ENCODE results near the gene NOX5. TPM values are rescaled to one million over a fixed set of nuclear protein-coding genes. Genes with fewer than 3 reads are reported as not detected.
"Not testable (repeated sequence)": the region's sequence is repeated elsewhere in the genome, so short reads cannot be mapped to it uniquely, and the experiment has no call there.

Gene NOX5
- total RNA-seq, 4 donors from 2014 or later = 0.27 TPM; not detected in 3

DNA sequence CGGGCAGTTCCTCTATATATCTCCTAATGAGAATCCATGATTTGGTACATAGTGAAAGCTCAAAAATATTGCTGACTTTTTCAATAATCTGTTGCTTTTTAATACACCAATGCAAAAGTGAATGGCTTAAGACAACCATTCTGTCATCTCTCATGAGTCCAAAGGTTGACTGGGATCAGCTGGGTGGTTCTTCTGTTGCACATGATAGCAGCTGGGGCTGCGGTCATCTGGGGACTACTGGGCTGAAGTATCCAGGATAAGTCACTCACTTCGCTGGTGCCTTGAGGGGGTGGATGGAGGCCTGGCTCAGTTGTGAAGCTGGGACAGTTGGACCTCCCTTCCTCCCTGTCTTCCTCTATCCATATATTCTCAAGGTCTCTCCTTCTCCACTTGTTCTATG, 53.7 kb downstream of the NOX5 start:
- Histone ChIP-seq H3K9me3 (no peaks in the 10 kb centered on the region), H3K36me3 (no peaks in the 10 kb centered on the region), H3K4me1 (no peaks in the 10 kb centered on the region), H3K27me3 (no peaks in the 10 kb centered on the region), H3K27ac (no peak overlapping the region), H3K4me3 (no peak overlapping the region)
- no peak for TF ChIP-seq POLR2A (IDR thresholded peaks at IDR 0.05)
- TF ChIP-seq EP300 (IDR thresholded peaks at IDR 0.05; ENCODE audit: low read depth) = no peak
- TF ChIP-seq, protein P1, sequence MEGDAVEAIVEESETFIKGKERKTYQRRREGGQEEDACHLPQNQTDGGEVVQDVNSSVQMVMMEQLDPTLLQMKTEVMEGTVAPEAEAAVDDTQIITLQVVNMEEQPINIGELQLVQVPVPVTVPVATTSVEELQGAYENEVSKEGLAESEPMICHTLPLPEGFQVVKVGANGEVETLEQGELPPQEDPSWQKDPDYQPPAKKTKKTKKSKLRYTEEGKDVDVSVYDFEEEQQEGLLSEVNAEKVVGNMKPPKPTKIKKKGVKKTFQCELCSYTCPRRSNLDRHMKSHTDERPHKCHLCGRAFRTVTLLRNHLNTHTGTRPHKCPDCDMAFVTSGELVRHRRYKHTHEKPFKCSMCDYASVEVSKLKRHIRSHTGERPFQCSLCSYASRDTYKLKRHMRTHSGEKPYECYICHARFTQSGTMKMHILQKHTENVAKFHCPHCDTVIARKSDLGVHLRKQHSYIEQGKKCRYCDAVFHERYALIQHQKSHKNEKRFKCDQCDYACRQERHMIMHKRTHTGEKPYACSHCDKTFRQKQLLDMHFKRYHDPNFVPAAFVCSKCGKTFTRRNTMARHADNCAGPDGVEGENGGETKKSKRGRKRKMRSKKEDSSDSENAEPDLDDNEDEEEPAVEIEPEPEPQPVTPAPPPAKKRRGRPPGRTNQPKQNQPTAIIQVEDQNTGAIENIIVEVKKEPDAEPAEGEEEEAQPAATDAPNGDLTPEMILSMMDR (IDR thresholded peaks at IDR 0.05) = no peak
- TF ChIP-seq POLR2AphosphoS5 (IDR thresholded peaks at IDR 0.05) = no peak
- in situ Hi-C loops (cut with MboI; ENCODE audit: low pct_ligation_motif_present in 1 of 4, low pct_unique_long_range_greater_than_20kb in 1 of 4, low sequenced_read_pairs in 3 of 4) (loop anchor here (10.0 to 25.0 kb wide), 7 partner anchors 157 to 337 kb away; no protein-coding TSS in a partner anchor), intact Hi-C loops (cut with DNase I; ENCODE audit: low total_unique reads) (loop anchor here (10.0 kb wide), 1 partner anchor 197 kb away; no protein-coding TSS in a partner anchor)
- no peak for DNase-seq
- WGBS, 2 donors (ENCODE audit: low coverage in 1 of 2) = 89% methylated on average over 3 of the region's 3 CpGs; no CpG with 5 or more reads in 1 of the 2 donors

DNA sequence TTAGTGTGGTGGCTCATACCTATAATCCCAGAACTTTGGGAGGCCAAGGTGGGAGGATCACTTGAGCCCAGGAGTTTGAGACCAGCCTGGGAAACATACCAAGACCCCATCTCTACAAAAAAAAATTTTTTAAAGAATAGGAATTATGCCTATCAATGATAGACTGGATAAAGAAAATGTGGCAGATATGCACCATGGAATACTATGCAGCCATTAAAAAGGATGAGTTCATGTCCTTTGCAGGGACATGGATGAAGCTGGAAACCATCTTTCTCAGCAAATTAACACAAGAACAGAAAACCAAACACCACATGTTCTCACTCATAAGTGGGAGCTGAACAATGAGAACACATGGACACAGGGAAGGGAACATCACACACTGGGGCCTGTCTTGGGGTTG, 54.8 kb downstream of the NOX5 start:
- not testable (repeated sequence) for H3K27me3 ChIP-seq, H3K4me1 ChIP-seq, H3K36me3 ChIP-seq, H3K9me3 ChIP-seq, H3K4me3 ChIP-seq, H3K27ac ChIP-seq, DNase-seq
- in situ Hi-C loops (cut with MboI; ENCODE audit: low pct_ligation_motif_present in 1 of 4, low pct_unique_long_range_greater_than_20kb in 1 of 4, low sequenced_read_pairs in 3 of 4) = loop anchor here (10.0 to 25.0 kb wide), 7 partner anchors 156 to 336 kb away; no protein-coding TSS in a partner anchor
- intact Hi-C loops (cut with DNase I; ENCODE audit: low total_unique reads) = loop anchor here (10.0 kb wide), 1 partner anchor 196 kb away; no protein-coding TSS in a partner anchor

- in situ Hi-C loops (cut with MboI; ENCODE audit: low pct_ligation_motif_present in 1 of 4, low pct_unique_long_range_greater_than_20kb in 1 of 4, low sequenced_read_pairs in 3 of 4) = loop anchor here (10.0 to 25.0 kb wide), 7 partner anchors 155 to 335 kb away; no protein-coding TSS in a partner anchor
These were observed 55.5 kb downstream of the NOX5 start for GRCh38 chr15:69069996-69070395.

DNA sequence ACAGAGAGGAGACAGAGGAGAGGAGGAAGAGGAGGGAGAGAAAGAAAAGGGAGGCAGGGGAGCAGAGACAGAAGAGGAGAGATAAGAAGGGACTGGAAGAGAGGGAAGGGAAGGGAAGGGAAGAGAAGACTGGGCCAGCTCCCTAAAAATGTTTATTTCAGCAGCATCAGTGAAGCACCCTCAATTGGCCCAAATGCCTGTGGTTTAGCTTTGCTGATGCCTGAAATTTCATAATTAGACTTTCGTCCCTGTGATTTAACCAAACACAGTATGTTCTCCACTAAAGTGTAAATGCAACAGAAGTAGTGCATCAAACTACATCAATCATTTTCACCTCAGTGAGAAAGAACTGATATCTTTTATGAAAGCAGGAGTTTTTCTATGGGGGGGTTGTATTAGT, 55.9 kb downstream of the NOX5 start:
- TF ChIP-seq, protein P1 (IDR thresholded peaks at IDR 0.05) = no peak
- TF ChIP-seq EP300 (IDR thresholded peaks at IDR 0.05; ENCODE audit: low read depth) = no peak
- no peak for TF ChIP-seq POLR2A (IDR thresholded peaks at IDR 0.05)
- no peak for TF ChIP-seq POLR2AphosphoS5 (IDR thresholded peaks at IDR 0.05)
- H3K4me1 ChIP-seq = peaks cover 0 to 12% (median 5%) of the 10 kb centered on the region in 4 donors
- no peaks in the 10 kb centered on the region for H3K36me3 ChIP-seq
- H3K27ac ChIP-seq = no peak overlapping the region
- no peak overlapping the region for H3K4me3 ChIP-seq
- intact Hi-C loops (cut with DNase I; ENCODE audit: low total_unique reads) (no loop called here), in situ Hi-C loops (cut with MboI; ENCODE audit: low pct_ligation_motif_present in 1 of 4, low pct_unique_long_range_greater_than_20kb in 1 of 4, low sequenced_read_pairs in 3 of 4) (loop anchor here in 2 of 4 donors (25.0 kb wide), 2 partner anchors 192 to 317 kb away; no protein-coding TSS in a partner anchor)
- H3K9me3 ChIP-seq = no peaks in the 10 kb centered on the region
- DNase-seq = no peak
- WGBS, 2 donors (ENCODE audit: low coverage in 1 of 2) = 65 to 100% methylated on average over 1 of the region's 1 CpG
- H3K27me3 ChIP-seq = no peaks in the 10 kb centered on the region

More at GRCh38 chr15:69069996-69070395, 55.5 kb downstream of the NOX5 start:
- H3K36me3 ChIP-seq = no peaks in the 10 kb centered on the region
- DNase-seq = no peak
- H3K4me1 ChIP-seq = peaks cover 0 to 11% (median 4%) of the 10 kb centered on the region in 4 donors
- no peaks in the 10 kb centered on the region for H3K27me3 ChIP-seq
- intact Hi-C loops (cut with DNase I; ENCODE audit: low total_unique reads) = loop anchor here (10.0 kb wide), 1 partner anchor 195 kb away; no protein-coding TSS in a partner anchor
- H3K9me3 ChIP-seq = no peaks in the 10 kb centered on the region
- H3K27ac ChIP-seq = no peak overlapping the region
- WGBS, 2 donors (ENCODE audit: low coverage in 1 of 2) = 84 to 91% methylated on average over 4 to 7 of the region's 7 CpGs
- TF ChIP-seq POLR2AphosphoS5 (IDR thresholded peaks at IDR 0.05) = no peak
- no peak for TF ChIP-seq EP300 (IDR thresholded peaks at IDR 0.05; ENCODE audit: low read depth)
- TF ChIP-seq, protein P1 (IDR thresholded peaks at IDR 0.05) = no peak
- H3K4me3 ChIP-seq = no peak overlapping the region

DNA sequence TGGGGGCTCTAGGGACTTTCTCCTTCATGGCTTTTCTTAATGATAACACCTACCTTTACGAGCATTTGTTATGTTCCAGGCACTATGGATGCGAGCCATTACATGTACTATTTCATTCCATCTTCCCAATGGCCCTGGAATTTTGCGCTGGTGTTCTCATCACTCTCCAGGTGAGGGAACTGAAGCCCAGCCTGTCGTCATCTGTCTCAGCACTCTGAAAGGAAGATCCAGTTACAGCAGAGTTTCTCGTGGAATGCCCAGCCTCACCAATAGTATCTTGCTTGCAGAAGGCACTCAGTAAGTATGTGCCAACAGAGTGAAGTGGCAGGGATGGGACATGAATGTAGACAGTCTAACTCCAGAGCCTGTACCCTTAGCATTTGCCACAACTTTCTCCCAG, 56.8 kb downstream of the NOX5 start:
- in situ Hi-C loops (cut with MboI; ENCODE audit: low pct_ligation_motif_present in 1 of 4, low pct_unique_long_range_greater_than_20kb in 1 of 4, low sequenced_read_pairs in 3 of 4) = loop anchor here in 2 of 4 donors (25.0 kb wide), 2 partner anchors 191 to 316 kb away; no protein-coding TSS in a partner anchor

More for the DNA sequence above, 56.8 kb downstream of the NOX5 start:
- H3K4me1 ChIP-seq = peaks cover 0 to 12% (median 5%) of the 10 kb centered on the region in 4 donors
- H3K27me3 ChIP-seq = no peaks in the 10 kb centered on the region
- WGBS, 2 donors (ENCODE audit: low coverage in 1 of 2) = 83 to 95% methylated on average over 4 to 5 of the region's 5 CpGs
- no peak for DNase-seq
- no peaks in the 10 kb centered on the region for H3K36me3 ChIP-seq
- intact Hi-C loops (cut with DNase I; ENCODE audit: low total_unique reads) = no loop called here
- TF ChIP-seq POLR2AphosphoS5 (IDR thresholded peaks at IDR 0.05) (no peak), POLR2A (IDR thresholded peaks at IDR 0.05) (no peak), EP300 (IDR thresholded peaks at IDR 0.05; ENCODE audit: low read depth) (no peak)
- TF ChIP-seq, protein P1 (IDR thresholded peaks at IDR 0.05) = no peak
- H3K27ac ChIP-seq = no peak overlapping the region
- no peak overlapping the region for H3K4me3 ChIP-seq
- no peaks in the 10 kb centered on the region for H3K9me3 ChIP-seq
